ENCODE measurements around the gene SYT10.

DNA sequence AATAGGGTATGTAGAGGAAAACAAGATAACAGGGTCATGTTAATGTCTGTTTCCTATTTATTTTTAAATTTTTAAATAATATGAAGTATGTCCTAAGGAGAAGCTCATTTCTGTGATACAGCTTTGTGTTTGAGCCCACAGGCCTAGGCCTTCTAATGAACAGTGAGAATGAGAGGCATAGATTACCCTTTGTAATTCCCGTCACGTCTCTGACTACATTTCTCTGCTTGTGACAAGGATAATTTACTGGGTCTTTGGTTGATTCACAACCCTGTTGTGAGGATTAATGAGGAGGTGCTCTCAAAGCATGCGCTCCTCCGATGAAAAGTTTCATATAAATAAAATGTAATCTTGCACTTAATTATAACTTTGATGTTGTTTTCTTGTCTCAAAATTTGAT, 56.1 kb downstream of the SYT10 start:
- no peak for TF ChIP-seq POLR2A (IDR thresholded peaks at IDR 0.05)
- TF ChIP-seq, protein P1, sequence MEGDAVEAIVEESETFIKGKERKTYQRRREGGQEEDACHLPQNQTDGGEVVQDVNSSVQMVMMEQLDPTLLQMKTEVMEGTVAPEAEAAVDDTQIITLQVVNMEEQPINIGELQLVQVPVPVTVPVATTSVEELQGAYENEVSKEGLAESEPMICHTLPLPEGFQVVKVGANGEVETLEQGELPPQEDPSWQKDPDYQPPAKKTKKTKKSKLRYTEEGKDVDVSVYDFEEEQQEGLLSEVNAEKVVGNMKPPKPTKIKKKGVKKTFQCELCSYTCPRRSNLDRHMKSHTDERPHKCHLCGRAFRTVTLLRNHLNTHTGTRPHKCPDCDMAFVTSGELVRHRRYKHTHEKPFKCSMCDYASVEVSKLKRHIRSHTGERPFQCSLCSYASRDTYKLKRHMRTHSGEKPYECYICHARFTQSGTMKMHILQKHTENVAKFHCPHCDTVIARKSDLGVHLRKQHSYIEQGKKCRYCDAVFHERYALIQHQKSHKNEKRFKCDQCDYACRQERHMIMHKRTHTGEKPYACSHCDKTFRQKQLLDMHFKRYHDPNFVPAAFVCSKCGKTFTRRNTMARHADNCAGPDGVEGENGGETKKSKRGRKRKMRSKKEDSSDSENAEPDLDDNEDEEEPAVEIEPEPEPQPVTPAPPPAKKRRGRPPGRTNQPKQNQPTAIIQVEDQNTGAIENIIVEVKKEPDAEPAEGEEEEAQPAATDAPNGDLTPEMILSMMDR (IDR thresholded peaks at IDR 0.05), result no peak
